ENCODE measurements around the gene PDS5B. TPM values are rescaled to one million over a fixed set of nuclear protein-coding genes. Genes with fewer than 3 reads are reported as not detected.

PDS5B gene, protein sequence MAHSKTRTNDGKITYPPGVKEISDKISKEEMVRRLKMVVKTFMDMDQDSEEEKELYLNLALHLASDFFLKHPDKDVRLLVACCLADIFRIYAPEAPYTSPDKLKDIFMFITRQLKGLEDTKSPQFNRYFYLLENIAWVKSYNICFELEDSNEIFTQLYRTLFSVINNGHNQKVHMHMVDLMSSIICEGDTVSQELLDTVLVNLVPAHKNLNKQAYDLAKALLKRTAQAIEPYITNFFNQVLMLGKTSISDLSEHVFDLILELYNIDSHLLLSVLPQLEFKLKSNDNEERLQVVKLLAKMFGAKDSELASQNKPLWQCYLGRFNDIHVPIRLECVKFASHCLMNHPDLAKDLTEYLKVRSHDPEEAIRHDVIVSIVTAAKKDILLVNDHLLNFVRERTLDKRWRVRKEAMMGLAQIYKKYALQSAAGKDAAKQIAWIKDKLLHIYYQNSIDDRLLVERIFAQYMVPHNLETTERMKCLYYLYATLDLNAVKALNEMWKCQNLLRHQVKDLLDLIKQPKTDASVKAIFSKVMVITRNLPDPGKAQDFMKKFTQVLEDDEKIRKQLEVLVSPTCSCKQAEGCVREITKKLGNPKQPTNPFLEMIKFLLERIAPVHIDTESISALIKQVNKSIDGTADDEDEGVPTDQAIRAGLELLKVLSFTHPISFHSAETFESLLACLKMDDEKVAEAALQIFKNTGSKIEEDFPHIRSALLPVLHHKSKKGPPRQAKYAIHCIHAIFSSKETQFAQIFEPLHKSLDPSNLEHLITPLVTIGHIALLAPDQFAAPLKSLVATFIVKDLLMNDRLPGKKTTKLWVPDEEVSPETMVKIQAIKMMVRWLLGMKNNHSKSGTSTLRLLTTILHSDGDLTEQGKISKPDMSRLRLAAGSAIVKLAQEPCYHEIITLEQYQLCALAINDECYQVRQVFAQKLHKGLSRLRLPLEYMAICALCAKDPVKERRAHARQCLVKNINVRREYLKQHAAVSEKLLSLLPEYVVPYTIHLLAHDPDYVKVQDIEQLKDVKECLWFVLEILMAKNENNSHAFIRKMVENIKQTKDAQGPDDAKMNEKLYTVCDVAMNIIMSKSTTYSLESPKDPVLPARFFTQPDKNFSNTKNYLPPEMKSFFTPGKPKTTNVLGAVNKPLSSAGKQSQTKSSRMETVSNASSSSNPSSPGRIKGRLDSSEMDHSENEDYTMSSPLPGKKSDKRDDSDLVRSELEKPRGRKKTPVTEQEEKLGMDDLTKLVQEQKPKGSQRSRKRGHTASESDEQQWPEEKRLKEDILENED (N-terminal part only)
- total RNA-seq, result 15.1 and 17.5 TPM in 2 replicates

DNA sequence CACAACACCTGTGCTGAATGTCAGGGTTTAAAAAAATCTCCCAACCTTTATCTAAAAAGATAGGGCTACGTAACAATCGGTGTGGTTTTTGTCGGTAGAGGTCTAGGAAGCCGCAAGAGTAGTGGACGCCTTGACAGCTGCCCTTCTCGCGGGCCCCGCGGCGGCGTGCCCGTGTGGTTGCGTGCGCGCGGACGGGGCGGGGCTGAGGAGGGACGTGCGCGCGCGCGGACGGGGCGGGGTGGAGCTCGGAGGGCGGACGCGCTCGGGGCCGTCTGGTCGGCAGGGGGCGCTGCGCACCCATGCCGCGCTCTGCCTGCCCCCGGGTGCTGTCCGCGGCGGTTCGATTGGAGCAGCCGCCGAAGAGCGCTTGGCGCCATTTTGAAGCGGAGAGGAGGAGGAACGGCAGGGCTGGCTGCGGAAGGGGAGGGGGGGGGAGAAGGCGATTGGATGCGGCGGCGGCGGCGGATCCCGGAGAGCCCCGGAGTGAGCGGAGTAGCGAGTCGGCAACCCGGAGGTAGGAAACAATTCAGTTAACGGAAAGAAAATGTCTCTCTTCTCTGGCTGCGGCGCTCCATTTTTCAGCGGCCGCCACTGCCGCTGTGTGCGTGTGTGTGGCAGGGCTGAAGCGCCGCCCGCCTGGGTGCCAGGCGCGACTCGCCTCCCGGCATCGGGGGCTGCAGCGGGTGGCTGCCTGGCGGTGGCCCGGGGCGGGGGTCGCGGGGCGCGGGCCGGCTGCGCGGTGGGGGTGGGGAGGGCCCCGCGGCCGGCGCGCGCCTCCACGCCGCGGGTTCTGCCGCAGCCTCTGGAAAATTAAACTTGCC is at the start of gene PDS5B:
PDS5B (plus strand) TSS at position 373 of the 821 bp plus-strand sequence. CDS start 62,321 bp downstream, outside the sequence.

DNA sequence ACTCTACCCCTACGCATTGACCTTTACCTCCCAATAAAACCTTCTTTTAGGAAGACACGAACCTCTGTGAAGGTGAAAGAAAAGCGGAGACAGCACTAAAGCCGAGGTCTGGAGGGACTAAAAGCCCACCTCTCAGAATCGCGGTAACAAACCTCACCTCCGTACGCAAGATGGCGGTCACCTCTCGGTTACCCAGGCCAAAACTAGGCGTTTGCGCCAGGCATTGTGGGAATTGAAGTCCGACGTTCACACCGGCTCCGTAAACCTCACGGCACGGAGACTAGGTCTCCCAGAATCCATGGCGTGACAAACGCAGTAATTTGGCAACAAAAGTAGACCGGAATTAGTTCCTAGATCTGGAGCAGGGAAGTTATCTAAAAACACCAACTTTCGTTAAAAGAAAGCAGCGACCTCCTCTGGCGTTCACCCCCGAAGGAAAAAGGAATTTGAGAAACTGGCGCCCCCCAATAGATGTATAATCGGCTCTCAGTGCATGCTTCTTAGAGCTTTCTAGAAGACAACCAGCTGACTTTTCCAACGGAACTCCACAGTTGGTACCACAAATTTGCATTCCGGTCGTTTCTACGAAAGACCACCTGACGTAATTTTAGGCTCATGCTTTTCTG is 47.5 kb upstream of the PDS5B start, which contains the start of gene N4BP2L2:
N4BP2L2 (minus strand) TSS at position 175 of the 626 bp plus-strand sequence. CDS start 1,768 bp downstream, outside the sequence.

Other genes with a start within 250 kb of the PDS5B start
- 0.93 and 2.4 TPM in 2 replicates for gene N4BP2L1, start 158.3 kb upstream of the PDS5B start, total RNA-seq
- gene N4BP2L2, start 47.7 kb upstream of the PDS5B start, total RNA-seq, result 30.4 and 43.5 TPM in 2 replicates

Data from pericardium fibroblast (primary cell).